GM04504 (cell line): ENCODE data around the gene TOMM5.
"Not testable (repeated sequence)": the region's sequence is repeated elsewhere in the genome, so short reads cannot be mapped to it uniquely, and the experiment has no call there.

Source experiments
- DNase-seq: peaks from one replicate; pipeline ENCODE4 v3.0.0-alpha.2; 2012; ENCODE audit warnings: low read depth

The TOMM5 gene

GRCh38 chr9:37611014-37611413 lies 18.6 kb upstream of the TOMM5 start:
- no peak for DNase-seq

GRCh38 chr9:37609735-37610397 lies 17.5 kb upstream of the TOMM5 start:
- DNase-seq = no peak

- DNase-seq = no peak
Observed at GRCh38 chr9:37608250-37608649, 15.9 kb upstream of the TOMM5 start.

- DNase-seq = no peak
Observed at GRCh38 chr9:37604296-37604695, 11.9 kb upstream of the TOMM5 start.

- no peak for DNase-seq
Observed at GRCh38 chr9:37602817-37603216, 10.4 kb upstream of the TOMM5 start.

GRCh38 chr9:37602061-37602460 lies 9.7 kb upstream of the TOMM5 start:
- DNase-seq = not testable (repeated sequence)

- DNase-seq = no peak
Observed at GRCh38 chr9:37596504-37596903, 4.1 kb upstream of the TOMM5 start.

- no peak for DNase-seq
Observed at GRCh38 chr9:37593883-37594448, 1.6 kb upstream of the TOMM5 start.

- DNase-seq = no peak
Observed at GRCh38 chr9:37587521-37587920, 4.9 kb downstream of the TOMM5 start.

- DNase-seq = no peak
Observed at GRCh38 chr9:37583522-37584121, 8.8 kb downstream of the TOMM5 start.

- DNase-seq = peak; percentile 48
Observed at GRCh38 chr9:37582548-37583157, 9.7 kb downstream of the TOMM5 start.

GRCh38 chr9:37575921-37576721 lies 16.3 kb downstream of the TOMM5 start, which contains the start of gene FBXO10:
FBXO10 (minus strand) TSS chr9:37576380; CDS start chr9:37541768, 34,612 bp downstream.
- no peak for DNase-seq

- DNase-seq = no peak
Observed at GRCh38 chr9:37575511-37575914, 16.9 kb downstream of the TOMM5 start.

- DNase-seq = no peak
Observed at GRCh38 chr9:37575001-37575400, 17.4 kb downstream of the TOMM5 start.

- DNase-seq = no peak
Observed at GRCh38 chr9:37574241-37574721, 18.1 kb downstream of the TOMM5 start.

GRCh38 chr9:37571282-37571681 lies 21.1 kb downstream of the TOMM5 start:
- DNase-seq = no peak

- DNase-seq = no peak
Observed at GRCh38 chr9:37566716-37567115, 25.7 kb downstream of the TOMM5 start.

- DNase-seq = no peak
Observed at GRCh38 chr9:37565661-37566618, 26.5 kb downstream of the TOMM5 start.

- DNase-seq = no peak
Observed at GRCh38 chr9:37564916-37565315, 27.5 kb downstream of the TOMM5 start.

- DNase-seq = no peak
Observed at GRCh38 chr9:37563806-37564513, 28.4 kb downstream of the TOMM5 start.
